Esophagus muscularis mucosa (tissue), 4 donors: ENCODE measurements around the gene TET3. TPM values are rescaled to one million over a fixed set of nuclear protein-coding genes. Genes with fewer than 3 reads are reported as not detected.

Experiments used
- DNase-seq: peaks from one replicate; pipeline ENCODE4 v3.0.0-alpha.2; 2017; ENCODE audit errors: extremely low spot score
- H3K27ac ChIP-seq, 4 donors: fragments of 200-600 bp; sonication (generic); replicated peaks in 1 of 4; 1 replicate in 3 of 4; 2 replicates in 1 of 4; pipeline ENCODE4 v1.5.1; 2016 to 2019; ENCODE audit warnings: mild to moderate bottlenecking in 1 of 4
- H3K27me3 ChIP-seq, 4 donors: fragments of 200-600 bp; sonication (generic); one replicate each; pipeline versions ENCODE4 v1.5.1 to v1.6.0; 2016 to 2019
- H3K36me3 ChIP-seq, 4 donors: fragments of 200-600 bp; sonication (generic); one replicate each; pipeline ENCODE4 v1.5.1; 2016 to 2019
- H3K4me1 ChIP-seq, 4 donors: fragments of 200-600 bp; sonication (generic); one replicate each; pipeline ENCODE4 v1.5.1; 2016 to 2019
- H3K4me3 ChIP-seq, 4 donors: fragments of 200-600 bp; sonication (generic); 1 replicate in 2 of 4; 2 replicates in 2 of 4; pipeline ENCODE4 v1.5.1; 2016 to 2019; ENCODE audit warnings: mild to moderate bottlenecking in 4 of 4, moderate library complexity in 1 of 4
- H3K9me3 ChIP-seq, 4 donors: fragments of 200-600 bp; sonication (generic); 1 replicate in 3 of 4; 2 replicates in 1 of 4; pipeline ENCODE4 v1.5.1; 2016 to 2019
- CTCF ChIP-seq, 3 experiments: fragments of 200-600 bp in 2 of 3; fragments of 450-650 bp in 1 of 3; sonication (generic) in 2 of 3; IDR thresholded peaks; one replicate each; pipeline ENCODE4 v1.5.1; 2017 to 2019; ENCODE audit warnings: antibody characterized with exemption in 3 of 3, mild to moderate bottlenecking in 2 of 3, moderate library complexity in 1 of 3
- EP300 ChIP-seq: sonication (generic); formaldehyde crosslinking; IDR thresholded peaks from one replicate; pipeline ENCODE4 v1.6.1; 2017; ENCODE audit warnings: antibody characterized with exemption
- POLR2A ChIP-seq: fragments of 450-650 bp; IDR thresholded peaks from one replicate; pipeline ENCODE4 v1.6.1; 2017; ENCODE audit warnings: antibody characterized with exemption, moderate library complexity, mild to moderate bottlenecking, low read depth
- POLR2AphosphoS5 ChIP-seq, 2 donors: sonication (generic); formaldehyde crosslinking; IDR thresholded peaks; one replicate each; pipeline ENCODE4 v1.6.1; 2017; ENCODE audit warnings: antibody characterized with exemption in 2 of 2
- WGBS: methylation state at CpG from one replicate; pipeline ENCODE4 v1.1.5; 2018; 5-methylcytosine and 5-hydroxymethylcytosine counted together
- intact Hi-C: fragments of 100-400 bp; cut with DNase I; formaldehyde crosslinking; loops from one replicate; pipeline ENCODE4 v1.15.1; 2023
- total RNA-seq, 4 donors: library from RNA; depleted of rRNA; stranded (reverse); fragments of >200 nt; gene quantifications; one replicate each; pipeline versions ENCODE4 v1.1.0 to v1.2.1, GENCODE V29; 2016

The TET3 gene
- total RNA-seq, 4 donors from 2014 or later: 5.4 to 6.7 (median 6.1) TPM

DNA sequence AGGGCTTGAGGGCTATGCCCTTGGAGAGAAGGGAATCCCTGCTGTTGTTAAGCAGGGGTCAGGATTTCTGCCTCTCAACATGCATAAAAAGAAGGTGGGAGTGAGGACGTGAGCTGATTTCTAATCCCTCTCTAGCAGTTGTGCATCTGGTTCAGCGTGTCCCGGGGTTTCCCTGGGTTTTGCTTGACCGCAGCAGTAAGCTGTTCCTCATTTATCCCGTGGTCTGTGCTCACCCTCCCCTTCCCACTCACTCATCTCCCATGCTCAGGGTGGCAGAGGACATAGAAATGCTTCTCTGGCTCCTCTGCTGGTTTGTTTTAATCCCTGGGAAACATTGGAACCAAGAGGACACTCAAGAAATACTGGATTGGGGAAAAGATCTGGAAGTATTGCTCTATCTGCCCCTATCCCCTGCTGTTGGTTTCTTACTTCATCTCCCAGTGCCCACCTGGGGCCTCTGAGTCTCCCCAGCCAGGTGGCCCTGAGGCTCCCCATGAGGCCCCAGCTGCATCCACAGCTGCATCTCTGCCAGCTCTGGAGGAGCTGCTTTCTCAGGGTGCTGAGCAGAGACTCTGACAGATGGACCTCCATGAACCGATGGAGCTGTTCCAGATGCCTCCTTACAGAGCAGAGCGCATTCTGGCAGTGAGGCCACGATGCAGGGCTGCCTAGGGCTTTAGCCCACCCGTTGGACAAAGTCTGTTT is 36.1 kb downstream of the TET3 start:
- no peaks in the 10 kb centered on the region for H3K9me3 ChIP-seq
- H3K4me3 ChIP-seq: no peak overlapping the region
- intact Hi-C loops: no loop called here
- no peak overlapping the region for H3K27ac ChIP-seq
- H3K27me3 ChIP-seq: no peaks in the 10 kb centered on the region
- DNase-seq: no peak
- no peak for TF ChIP-seq POLR2A
- no peak for TF ChIP-seq POLR2AphosphoS5 (IDR thresholded peaks at IDR 0.05)
- TF ChIP-seq EP300: no peak
- no peak for TF ChIP-seq CTCF (IDR thresholded peaks at IDR 0.05)
- no peaks in the 10 kb centered on the region for H3K36me3 ChIP-seq
- peaks cover 0 to 5% (median 2%) of the 10 kb centered on the region in 4 donors for H3K4me1 ChIP-seq
- 76% methylated on average over 9 of the region's 9 CpGs for WGBS

DNA sequence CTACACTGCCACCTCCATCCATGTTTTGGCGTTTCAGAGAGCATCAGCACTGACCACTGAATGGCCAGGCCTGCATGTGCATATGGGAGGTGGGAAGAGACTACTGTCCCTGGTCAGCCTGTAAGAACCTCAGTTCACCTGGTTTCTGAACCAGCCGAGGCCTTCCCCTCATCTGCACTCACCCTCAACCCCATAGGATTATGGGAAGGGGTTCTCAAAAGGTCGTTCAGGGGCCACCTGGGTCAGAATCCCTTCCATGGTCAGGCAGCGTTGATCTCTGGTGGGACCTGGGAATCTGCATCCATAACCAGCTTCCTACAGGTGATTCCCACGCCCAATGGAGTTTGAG is 36.7 kb downstream of the TET3 start:
- Histone ChIP-seq H3K4me1 (peaks cover 0 to 5% (median 2%) of the 10 kb centered on the region in 4 donors), H3K4me3 (no peak overlapping the region), H3K9me3 (no peaks in the 10 kb centered on the region), H3K27ac (no peak overlapping the region), H3K36me3 (no peaks in the 10 kb centered on the region), H3K27me3 (no peaks in the 10 kb centered on the region)
- 74% methylated on average over 5 of the region's 5 CpGs for WGBS
- TF ChIP-seq CTCF (IDR thresholded peaks at IDR 0.05): no peak
- TF ChIP-seq EP300: no peak
- no peak for TF ChIP-seq POLR2AphosphoS5 (IDR thresholded peaks at IDR 0.05)
- TF ChIP-seq POLR2A: no peak
- intact Hi-C loops: no loop called here
- no peak for DNase-seq

DNA sequence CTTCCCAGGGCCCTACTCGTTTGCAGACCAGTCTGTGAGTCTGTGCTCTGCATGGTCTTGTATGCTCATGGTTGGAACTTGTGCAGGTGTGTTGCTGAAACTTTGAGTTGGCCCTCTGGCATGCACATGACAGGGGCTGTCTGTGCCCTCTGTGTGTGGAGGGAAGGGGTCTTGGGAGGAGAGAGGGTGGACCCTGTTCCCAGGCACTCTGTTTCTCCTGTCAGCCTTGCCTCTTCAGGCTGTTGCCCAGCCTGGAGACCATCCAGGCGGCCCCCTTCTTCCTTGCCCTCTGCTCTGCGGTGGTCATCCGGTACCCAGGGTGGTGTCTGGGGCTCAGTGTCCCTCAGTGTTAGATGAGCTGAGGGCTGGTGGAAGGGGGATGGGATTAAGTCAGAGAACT is 39.5 kb downstream of the TET3 start:
- peaks cover 0 to 5% (median 2%) of the 10 kb centered on the region in 4 donors for H3K4me1 ChIP-seq
- H3K27me3 ChIP-seq: no peaks in the 10 kb centered on the region
- H3K4me3 ChIP-seq: no peak overlapping the region
- TF ChIP-seq EP300 (no peak), POLR2A (no peak), POLR2AphosphoS5 (IDR thresholded peaks at IDR 0.05) (no peak), CTCF (IDR thresholded peaks at IDR 0.05) (no peak)
- no peak overlapping the region for H3K27ac ChIP-seq
- H3K9me3 ChIP-seq: no peaks in the 10 kb centered on the region
- 76% methylated on average over 3 of the region's 4 CpGs for WGBS
- no peak for DNase-seq
- H3K36me3 ChIP-seq: no peaks in the 10 kb centered on the region
- intact Hi-C loops: no loop called here

DNA sequence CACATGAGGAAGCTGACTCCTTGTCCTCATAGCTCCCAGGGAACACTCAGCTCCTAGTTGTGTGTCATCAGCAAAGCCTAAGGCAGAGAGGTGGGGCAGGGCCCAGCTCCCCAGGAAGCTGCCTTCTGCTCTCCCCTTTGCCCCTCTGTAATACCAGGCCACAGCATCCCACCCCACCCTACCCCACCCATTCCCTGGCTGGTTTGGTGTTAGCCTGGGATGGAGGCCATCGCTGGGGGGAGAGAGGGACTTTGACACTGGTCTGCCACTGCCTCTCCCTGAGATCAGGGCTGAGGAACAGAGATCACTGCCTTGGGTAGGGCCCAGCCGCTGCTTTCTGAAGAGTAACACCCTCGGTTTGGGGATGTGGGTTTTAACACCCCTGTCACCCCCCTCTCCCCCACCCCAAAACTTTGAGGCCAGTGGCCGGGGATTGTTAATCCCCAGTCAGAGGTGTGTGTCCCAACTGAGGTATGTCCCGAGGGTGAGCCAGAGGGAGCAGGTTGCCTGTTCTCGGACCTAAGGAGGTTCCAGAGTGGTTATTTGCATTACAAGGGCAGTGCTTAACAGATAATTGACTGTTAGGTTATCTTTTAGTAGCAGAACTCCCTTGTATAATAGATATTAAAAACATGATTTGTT is 41.4 kb downstream of the TET3 start:
- peaks cover 0 to 9% (median 4%) of the 10 kb centered on the region in 4 donors for H3K4me1 ChIP-seq
- WGBS: 70% methylated on average over 3 of the region's 6 CpGs
- no peaks in the 10 kb centered on the region for H3K36me3 ChIP-seq
- H3K9me3 ChIP-seq: no peaks in the 10 kb centered on the region
- no peak for TF ChIP-seq POLR2A
- TF ChIP-seq POLR2AphosphoS5 (IDR thresholded peaks at IDR 0.05): no peak
- TF ChIP-seq CTCF (IDR thresholded peaks at IDR 0.05): no peak
- no peak for TF ChIP-seq EP300
- DNase-seq: no peak
- no peaks in the 10 kb centered on the region for H3K27me3 ChIP-seq
- H3K4me3 ChIP-seq: no peak overlapping the region
- no peak overlapping the region for H3K27ac ChIP-seq
- intact Hi-C loops: no loop called here
